Prostate gland (tissue), 2 donors: Measurements from ENCODE around the gene NPM1.

Experiments used
- POLR2A ChIP-seq: fragments of 450-650 bp; IDR thresholded peaks from one replicate; pipeline ENCODE4 v1.6.1; 2016; ENCODE audit warnings: antibody characterized with exemption, mild to moderate bottlenecking
- TF ChIP-seq, protein P1 (sequence below), 4 experiments: fragments of 200-600 bp in 2 of 4; fragments of 450-650 bp in 2 of 4; sonication (generic) in 2 of 4; IDR thresholded peaks; 1 replicate in 3 of 4; 2 replicates in 1 of 4; pipeline ENCODE4 v1.5.1; 2016 to 2019; ENCODE audit warnings: antibody characterized with exemption in 4 of 4, mild to moderate bottlenecking in 2 of 4, moderate library complexity in 2 of 4

DNA sequence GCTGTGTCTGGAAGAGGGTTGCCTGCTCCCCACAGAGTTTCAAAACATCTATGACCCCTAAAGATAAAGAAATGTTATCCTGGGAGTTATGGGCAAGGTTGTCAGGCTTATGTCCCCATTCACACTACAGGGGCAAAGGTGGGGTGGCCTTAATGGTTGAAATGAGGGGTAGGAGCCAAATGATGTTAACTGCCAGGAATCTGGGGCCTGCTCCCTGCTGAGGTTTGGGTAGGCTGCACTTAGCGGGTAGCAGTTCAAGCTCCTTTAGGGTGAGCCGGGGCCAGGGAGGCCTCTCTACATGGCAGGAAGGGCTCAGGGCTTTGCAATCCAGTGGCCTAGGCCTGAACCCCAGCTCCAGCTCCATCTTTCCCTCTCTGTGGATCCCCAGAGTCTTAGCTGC is 34.8 kb downstream of the NPM1 start:
- TF ChIP-seq, protein P1, sequence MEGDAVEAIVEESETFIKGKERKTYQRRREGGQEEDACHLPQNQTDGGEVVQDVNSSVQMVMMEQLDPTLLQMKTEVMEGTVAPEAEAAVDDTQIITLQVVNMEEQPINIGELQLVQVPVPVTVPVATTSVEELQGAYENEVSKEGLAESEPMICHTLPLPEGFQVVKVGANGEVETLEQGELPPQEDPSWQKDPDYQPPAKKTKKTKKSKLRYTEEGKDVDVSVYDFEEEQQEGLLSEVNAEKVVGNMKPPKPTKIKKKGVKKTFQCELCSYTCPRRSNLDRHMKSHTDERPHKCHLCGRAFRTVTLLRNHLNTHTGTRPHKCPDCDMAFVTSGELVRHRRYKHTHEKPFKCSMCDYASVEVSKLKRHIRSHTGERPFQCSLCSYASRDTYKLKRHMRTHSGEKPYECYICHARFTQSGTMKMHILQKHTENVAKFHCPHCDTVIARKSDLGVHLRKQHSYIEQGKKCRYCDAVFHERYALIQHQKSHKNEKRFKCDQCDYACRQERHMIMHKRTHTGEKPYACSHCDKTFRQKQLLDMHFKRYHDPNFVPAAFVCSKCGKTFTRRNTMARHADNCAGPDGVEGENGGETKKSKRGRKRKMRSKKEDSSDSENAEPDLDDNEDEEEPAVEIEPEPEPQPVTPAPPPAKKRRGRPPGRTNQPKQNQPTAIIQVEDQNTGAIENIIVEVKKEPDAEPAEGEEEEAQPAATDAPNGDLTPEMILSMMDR (IDR thresholded peaks at IDR 0.05), result no peak
- TF ChIP-seq POLR2A, result no peak
